A673 (cell line): Measurements from ENCODE around the gene SNAI3.

ENCODE experiments used
- EZH2 ChIP-seq: fragments of 200-600 bp; sonication (generic); IDR thresholded peaks from 2 replicates; pipeline ENCODE4 v1.6.1; 2017; ENCODE audit warnings: borderline replicate concordance, low read depth, mild to moderate bottlenecking, mixed read lengths, antibody characterized with exemption, low read length; ENCODE audit not compliant: poor library complexity, severe bottlenecking
- TF ChIP-seq, protein P1 (sequence below): fragments of 300-800, 200-600 bp; sonication (generic); conservative IDR thresholded peaks from 2 replicates; pipeline ENCODE4 v1.5.1; 2017; ENCODE audit warnings: low read depth, mild to moderate bottlenecking, antibody characterized with exemption, low read length, moderate library complexity, mixed read lengths

DNA sequence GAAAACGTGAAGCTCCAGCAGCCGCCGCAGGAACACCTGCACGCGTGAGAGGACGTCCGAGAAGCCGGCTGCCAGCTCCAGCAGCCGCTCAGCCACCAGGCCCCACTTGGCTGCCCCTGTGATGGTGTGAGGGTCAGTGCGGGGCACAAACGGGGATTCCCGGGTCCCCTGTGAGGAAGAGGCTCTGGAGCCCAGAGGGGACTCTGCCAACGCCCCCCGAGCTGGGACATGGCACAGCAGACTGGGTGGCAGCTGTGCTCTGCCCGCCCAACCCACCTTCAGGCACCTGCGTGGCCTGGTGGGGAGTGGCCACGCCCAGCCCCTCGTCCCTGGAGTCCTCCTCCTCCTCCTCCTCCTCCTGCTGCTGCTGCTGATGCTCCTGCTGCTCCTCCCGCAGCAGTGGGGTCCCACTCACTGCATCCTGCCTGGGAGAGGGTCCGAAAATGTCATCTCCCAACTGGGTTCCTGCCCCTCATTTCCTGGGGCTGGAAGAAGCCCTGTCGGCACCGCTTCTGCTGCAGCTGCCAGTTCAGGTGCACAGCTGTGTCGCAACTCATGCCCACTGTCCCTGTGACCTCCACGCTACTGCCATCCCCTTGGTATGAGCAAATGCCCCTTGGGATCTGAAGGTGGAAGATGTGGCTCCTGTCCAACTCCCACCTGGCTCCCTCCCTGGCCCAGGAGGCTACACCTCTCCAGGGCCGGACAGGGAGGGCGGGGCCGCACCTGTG lies 47.5 kb upstream of the SNAI3 start:
- TF ChIP-seq, protein P1, sequence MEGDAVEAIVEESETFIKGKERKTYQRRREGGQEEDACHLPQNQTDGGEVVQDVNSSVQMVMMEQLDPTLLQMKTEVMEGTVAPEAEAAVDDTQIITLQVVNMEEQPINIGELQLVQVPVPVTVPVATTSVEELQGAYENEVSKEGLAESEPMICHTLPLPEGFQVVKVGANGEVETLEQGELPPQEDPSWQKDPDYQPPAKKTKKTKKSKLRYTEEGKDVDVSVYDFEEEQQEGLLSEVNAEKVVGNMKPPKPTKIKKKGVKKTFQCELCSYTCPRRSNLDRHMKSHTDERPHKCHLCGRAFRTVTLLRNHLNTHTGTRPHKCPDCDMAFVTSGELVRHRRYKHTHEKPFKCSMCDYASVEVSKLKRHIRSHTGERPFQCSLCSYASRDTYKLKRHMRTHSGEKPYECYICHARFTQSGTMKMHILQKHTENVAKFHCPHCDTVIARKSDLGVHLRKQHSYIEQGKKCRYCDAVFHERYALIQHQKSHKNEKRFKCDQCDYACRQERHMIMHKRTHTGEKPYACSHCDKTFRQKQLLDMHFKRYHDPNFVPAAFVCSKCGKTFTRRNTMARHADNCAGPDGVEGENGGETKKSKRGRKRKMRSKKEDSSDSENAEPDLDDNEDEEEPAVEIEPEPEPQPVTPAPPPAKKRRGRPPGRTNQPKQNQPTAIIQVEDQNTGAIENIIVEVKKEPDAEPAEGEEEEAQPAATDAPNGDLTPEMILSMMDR: no peak
- no peak for TF ChIP-seq EZH2
